B cell (primary cell): ENCODE results near the gene FYB2.

Source experiments
- CTCF ChIP-seq: fragments of 200-600 bp; IDR thresholded peaks from one replicate; pipeline ENCODE4 v1.8.0; 2022; ENCODE audit warnings: antibody characterized with exemption, mild to moderate bottlenecking
- EZH2 ChIP-seq: IDR thresholded peaks from 2 replicates; pipeline ENCODE4 v1.6.1; 2012; ENCODE audit warnings: borderline replicate concordance, low read depth, mild to moderate bottlenecking, moderate library complexity, low read length; ENCODE audit not compliant: insufficient read depth, poor library complexity, severe bottlenecking

DNA sequence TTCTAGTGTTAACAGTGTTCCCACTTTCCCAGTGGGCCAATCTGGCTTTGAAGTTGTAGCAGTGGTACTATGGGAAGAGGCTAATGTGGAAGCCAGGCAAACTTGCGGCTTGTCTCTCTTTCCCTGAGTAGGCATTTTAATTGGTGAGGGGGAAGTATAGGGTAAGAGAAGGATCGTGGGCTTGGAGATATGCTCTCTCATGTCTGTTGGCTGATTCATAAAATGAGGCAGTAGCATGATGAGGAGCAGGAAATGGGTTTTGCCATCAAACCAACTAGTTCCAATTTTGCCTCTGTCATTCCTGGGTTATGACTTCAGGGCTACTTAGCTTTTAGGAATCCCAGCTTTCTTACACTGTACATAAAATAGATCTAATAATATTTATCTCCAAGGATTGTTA, 47.5 kb upstream of the FYB2 start:
- TF ChIP-seq CTCF (no peak), EZH2 (no peak)
